Esophagus muscularis mucosa (tissue), 4 donors: ENCODE results near the gene TRAPPC13.
A peak's percentile ranks its signal among the peaks of the same experiment; 100 is the strongest.

Source experiments
- EP300 ChIP-seq: sonication (generic); formaldehyde crosslinking; IDR thresholded peaks from one replicate; pipeline ENCODE4 v1.6.1; 2017; ENCODE audit warnings: antibody characterized with exemption
- POLR2A ChIP-seq: fragments of 450-650 bp; IDR thresholded peaks from one replicate; pipeline ENCODE4 v1.6.1; 2017; ENCODE audit warnings: antibody characterized with exemption, moderate library complexity, mild to moderate bottlenecking, low read depth
- POLR2AphosphoS5 ChIP-seq, 2 donors: sonication (generic); formaldehyde crosslinking; IDR thresholded peaks; one replicate each; pipeline ENCODE4 v1.6.1; 2017; ENCODE audit warnings: antibody characterized with exemption in 2 of 2
- TF ChIP-seq, protein P1 (sequence below), 3 experiments: fragments of 200-600 bp in 2 of 3; fragments of 450-650 bp in 1 of 3; sonication (generic) in 2 of 3; IDR thresholded peaks; one replicate each; pipeline ENCODE4 v1.5.1; 2017 to 2019; ENCODE audit warnings: antibody characterized with exemption in 3 of 3, mild to moderate bottlenecking in 2 of 3, moderate library complexity in 1 of 3

- TF ChIP-seq, protein P1, sequence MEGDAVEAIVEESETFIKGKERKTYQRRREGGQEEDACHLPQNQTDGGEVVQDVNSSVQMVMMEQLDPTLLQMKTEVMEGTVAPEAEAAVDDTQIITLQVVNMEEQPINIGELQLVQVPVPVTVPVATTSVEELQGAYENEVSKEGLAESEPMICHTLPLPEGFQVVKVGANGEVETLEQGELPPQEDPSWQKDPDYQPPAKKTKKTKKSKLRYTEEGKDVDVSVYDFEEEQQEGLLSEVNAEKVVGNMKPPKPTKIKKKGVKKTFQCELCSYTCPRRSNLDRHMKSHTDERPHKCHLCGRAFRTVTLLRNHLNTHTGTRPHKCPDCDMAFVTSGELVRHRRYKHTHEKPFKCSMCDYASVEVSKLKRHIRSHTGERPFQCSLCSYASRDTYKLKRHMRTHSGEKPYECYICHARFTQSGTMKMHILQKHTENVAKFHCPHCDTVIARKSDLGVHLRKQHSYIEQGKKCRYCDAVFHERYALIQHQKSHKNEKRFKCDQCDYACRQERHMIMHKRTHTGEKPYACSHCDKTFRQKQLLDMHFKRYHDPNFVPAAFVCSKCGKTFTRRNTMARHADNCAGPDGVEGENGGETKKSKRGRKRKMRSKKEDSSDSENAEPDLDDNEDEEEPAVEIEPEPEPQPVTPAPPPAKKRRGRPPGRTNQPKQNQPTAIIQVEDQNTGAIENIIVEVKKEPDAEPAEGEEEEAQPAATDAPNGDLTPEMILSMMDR (IDR thresholded peaks at IDR 0.05): no peak
- no peak for TF ChIP-seq POLR2A
- TF ChIP-seq POLR2AphosphoS5 (IDR thresholded peaks at IDR 0.05): peak; percentile 69 to 71
- TF ChIP-seq EP300: no peak
Measured at GRCh38 chr5:65624571-65625555, at the start of gene TRAPPC13, which contains the start of gene SHLD3.
